Osteoblast (primary cell): Measurements from ENCODE around the gene MICU2. TPM values are rescaled to one million over a fixed set of nuclear protein-coding genes. Genes with fewer than 3 reads are reported as not detected.
"Not testable (repeated sequence)": the region's sequence is repeated elsewhere in the genome, so short reads cannot be mapped to it uniquely, and the experiment has no call there.

Experiments
- DNase-seq: peaks from one replicate; pipeline ENCODE4 v3.0.0; 2011; ENCODE audit warnings: low spot score, mixed read lengths; ENCODE audit not compliant: insufficient read length; ENCODE audit errors: missing footprints
- H2AFZ ChIP-seq: 2 replicates; pipeline ENCODE4 v1.6.0; 2011; ENCODE audit warnings: mild to moderate bottlenecking, low read length
- H3K27ac ChIP-seq: 2 replicates; pipeline ENCODE4 v1.5.1; 2011; ENCODE audit warnings: mild to moderate bottlenecking, low read depth, low read length, moderate library complexity
- H3K27me3 ChIP-seq: 2 replicates; pipeline ENCODE4 v1.6.0; 2012; ENCODE audit warnings: mild to moderate bottlenecking, control low read depth, inconsistent platforms, low read length, moderate library complexity; ENCODE audit not compliant: insufficient read depth
- H3K36me3 ChIP-seq: 2 replicates; pipeline ENCODE4 v1.5.1; 2011; ENCODE audit warnings: mild to moderate bottlenecking, low read length, control low read depth, moderate library complexity; ENCODE audit not compliant: insufficient read depth
- H3K4me1 ChIP-seq: 2 replicates; pipeline ENCODE4 v1.5.1; 2011; ENCODE audit warnings: mild to moderate bottlenecking, low read length, control low read depth, moderate library complexity; ENCODE audit not compliant: insufficient read depth
- H3K4me2 ChIP-seq: 2 replicates; pipeline ENCODE4 v1.6.0; 2011; ENCODE audit warnings: mild to moderate bottlenecking, low read length; ENCODE audit not compliant: insufficient read depth
- H3K4me3 ChIP-seq: fragments of 200-600 bp; sonication (generic); 3 replicates; pipeline ENCODE4 v1.5.1; 2012; ENCODE audit warnings: mild to moderate bottlenecking, low read length, inconsistent platforms; ENCODE audit not compliant: insufficient read depth
- H3K79me2 ChIP-seq: 2 replicates; pipeline ENCODE4 v1.6.0; 2012; ENCODE audit warnings: mild to moderate bottlenecking, low read length, control low read depth, inconsistent platforms; ENCODE audit not compliant: insufficient read depth
- H3K9me3 ChIP-seq: 2 replicates; pipeline ENCODE4 v1.5.1; 2011; ENCODE audit warnings: low read depth, low read length, control low read depth
- H4K20me1 ChIP-seq: 2 replicates; pipeline ENCODE4 v1.6.0; 2012; ENCODE audit warnings: mild to moderate bottlenecking, low read length, control low read depth; ENCODE audit not compliant: insufficient read depth
- CTCF ChIP-seq: IDR thresholded peaks from 2 replicates; pipeline ENCODE4 v1.5.1; 2011; ENCODE audit warnings: mild to moderate bottlenecking, low read depth, low read length, moderate library complexity; ENCODE audit errors: extremely low read depth
- total RNA-seq: library from RNA; depleted of rRNA; stranded (reverse); fragments of >200 nt; gene quantifications from 2 replicates; pipeline ENCODE4 v1.2.3, GENCODE V29; 2012

MICU2 gene
- total RNA-seq, 1 donor: 46.0 TPM

GRCh38 chr13:21590231-21590630 lies 13.7 kb downstream of the MICU2 start:
- Histone ChIP-seq H3K79me2 (peaks cover 53% of the 10 kb centered on the region), H3K4me2 (no peak overlapping the region), H3K27me3 (no peaks in the 10 kb centered on the region), H4K20me1 (peaks cover 29% of the 10 kb centered on the region), H3K36me3 (no peaks in the 10 kb centered on the region), H3K4me3 (no peak overlapping the region), H3K4me1 (peaks cover 23% of the 10 kb centered on the region), H2AFZ (no peak overlapping the region), H3K9me3 (no peaks in the 10 kb centered on the region), H3K27ac (no peak overlapping the region)
- TF ChIP-seq CTCF: no peak
- DNase-seq: no peak

GRCh38 chr13:21589510-21589909 lies 14.5 kb downstream of the MICU2 start:
- peaks cover 28% of the 10 kb centered on the region for H4K20me1 ChIP-seq
- not testable (repeated sequence) for H3K4me3 ChIP-seq, H2AFZ ChIP-seq, H3K27me3 ChIP-seq, H3K4me2 ChIP-seq, H3K9me3 ChIP-seq, H3K27ac ChIP-seq, DNase-seq, H3K36me3 ChIP-seq
- H3K4me1 ChIP-seq: peaks cover 23% of the 10 kb centered on the region
- H3K79me2 ChIP-seq: peaks cover 51% of the 10 kb centered on the region

- H3K27me3 ChIP-seq, H3K9me3 ChIP-seq, H3K4me3 ChIP-seq, H3K36me3 ChIP-seq, H2AFZ ChIP-seq, DNase-seq: not testable (repeated sequence)
- Histone ChIP-seq H3K27ac (peak overlapping the region; percentile 25), H3K79me2 (peaks cover 44% of the 10 kb centered on the region), H4K20me1 (peaks cover 28% of the 10 kb centered on the region), H3K4me1 (peaks cover 27% of the 10 kb centered on the region), H3K4me2 (peak overlapping the region; percentile 74)
These were observed 15.6 kb downstream of the MICU2 start for GRCh38 chr13:21588411-21588810.

- Histone ChIP-seq H3K4me3 (no peak overlapping the region), H2AFZ (no peak overlapping the region), H4K20me1 (peaks cover 28% of the 10 kb centered on the region), H3K27me3 (no peaks in the 10 kb centered on the region), H3K4me1 (peaks cover 22% of the 10 kb centered on the region), H3K36me3 (no peaks in the 10 kb centered on the region), H3K27ac (no peak overlapping the region), H3K9me3 (peaks cover 1% of the 10 kb centered on the region), H3K4me2 (no peak overlapping the region), H3K79me2 (peaks cover 26% of the 10 kb centered on the region)
- no peak for TF ChIP-seq CTCF
- DNase-seq: no peak
These were observed 18.9 kb downstream of the MICU2 start for GRCh38 chr13:21584973-21585592.

GRCh38 chr13:21583478-21583877 lies 20.5 kb downstream of the MICU2 start:
- H3K4me1 ChIP-seq: peaks cover 16% of the 10 kb centered on the region
- H3K79me2 ChIP-seq: peaks cover 23% of the 10 kb centered on the region
- peaks cover 1% of the 10 kb centered on the region for H3K9me3 ChIP-seq
- no peaks in the 10 kb centered on the region for H3K27me3 ChIP-seq
- no peak overlapping the region for H3K4me3 ChIP-seq
- no peak for DNase-seq
- H3K4me2 ChIP-seq: peak overlapping the region; percentile 34
- no peaks in the 10 kb centered on the region for H3K36me3 ChIP-seq
- TF ChIP-seq CTCF: no peak
- H2AFZ ChIP-seq: no peak overlapping the region
- peaks cover 21% of the 10 kb centered on the region for H4K20me1 ChIP-seq
- no peak overlapping the region for H3K27ac ChIP-seq
